HCT116 (cell line): ENCODE measurements around the gene CDC6. TPM values are rescaled to one million over a fixed set of nuclear protein-coding genes. Genes with fewer than 3 reads are reported as not detected.
A peak's percentile ranks its signal among the peaks of the same experiment; 100 is the strongest.

Experiments
- ATAC-seq: fragments of 200-7000 bp; cut with Tn5 transposase; 2 replicates; pipeline ENCODE4 v1.9.1; 2020; ENCODE audit warnings: mild to moderate bottlenecking, moderate library complexity
- BruUV-seq: library from RNA; stranded (reverse); fragments of 400-500 nt; replicated peaks from 2 replicates; lab custom pipeline; 2021; lab: Mats Ljungman, UMichigan
- CTCF ChIA-PET: fragments of 300-600 bp; sonication (Branson Sonifier 250); formaldehyde crosslinking; loops from one replicate; lab custom pipeline; 2021; ENCODE audit warnings: antibody characterized with exemption; lab: Charles Lee
- POLR2A ChIA-PET: fragments of 300-600, 350-600 bp; sonication (Branson Sonifier 250); formaldehyde crosslinking; loops from one replicate; lab custom pipeline; 2021; ENCODE audit warnings: antibody characterized with exemption; lab: Charles Lee
- RAD21 ChIA-PET, 2 experiments: fragments of 300-600 bp; sonication (Branson Sonifier 250); formaldehyde crosslinking; loops; one replicate each; lab custom pipeline; 2023; ENCODE audit warnings: low total read pairs in 2 of 2; ENCODE audit not compliant: uncharacterized antibody in 2 of 2, unreplicated experiment in 2 of 2, low non-redundant PET in 1 of 2; lab: Charles Lee
- DNase-seq: peaks from one replicate; pipeline ENCODE4 v3.0.0-alpha.2; 2010; ENCODE audit warnings: low read depth, low spot score
- H2AFZ ChIP-seq: fragments of 200-600 bp; shearing (Covaris generic), sonication (generic); 2 replicates; pipeline ENCODE4 v1.6.1; 2017; ENCODE audit warnings: low read depth, mixed run types, mixed read lengths, antibody characterized with exemption, low read length; ENCODE audit not compliant: poor library complexity, severe bottlenecking
- H3K27ac ChIP-seq: 2 replicates; pipeline ENCODE4 v1.5.1; 2012; ENCODE audit warnings: low read depth, low read length
- H3K27me3 ChIP-seq: fragments of 200-600 bp; sonication (generic); 2 replicates; pipeline ENCODE4 v1.6.1; 2016; ENCODE audit warnings: mixed run types, low read length, mixed read lengths; ENCODE audit not compliant: insufficient read depth
- H3K36me3 ChIP-seq, 2 experiments: fragments of 200-500 bp in 1 of 2; fragments of 200-600 bp in 1 of 2; sonication (Bioruptor generic) in 1 of 2; sonication (generic) in 1 of 2; 2 replicates each; pipeline versions ENCODE4 v1.5.1 to v1.6.1; 2014 to 2016; ENCODE audit warnings: low read length in 2 of 2, inconsistent platforms in 1 of 2, mixed read lengths in 1 of 2, mixed run types in 1 of 2; ENCODE audit not compliant: insufficient read depth in 2 of 2, control insufficient read depth in 1 of 2
- H3K4me1 ChIP-seq, 2 experiments: fragments of 200-600 bp in 1 of 2; sonication (generic) in 1 of 2; 2 replicates each; pipeline versions ENCODE4 v1.5.1 to v1.6.1; 2012 to 2017; ENCODE audit warnings: low read length in 2 of 2, inconsistent platforms in 1 of 2, mild to moderate bottlenecking in 1 of 2, mixed read lengths in 1 of 2, mixed run types in 1 of 2, moderate library complexity in 1 of 2; ENCODE audit not compliant: insufficient read depth in 2 of 2, control insufficient read depth in 1 of 2
- H3K4me2 ChIP-seq: fragments of 200-600 bp; sonication (generic); 2 replicates; pipeline ENCODE4 v1.6.1; 2017; ENCODE audit warnings: mixed run types, low read length, mixed read lengths
- H3K4me3 ChIP-seq, 2 experiments: fragments of 200-600 bp in 1 of 2; sonication (generic) in 1 of 2; replicated peaks in 1 of 2; 2 replicates each; pipeline ENCODE4 v1.5.1; 2011 to 2016; ENCODE audit warnings: low read length in 2 of 2, control low read depth in 1 of 2, low read depth in 1 of 2, mild to moderate bottlenecking in 1 of 2, mixed read lengths in 1 of 2, mixed run types in 1 of 2
- H3K79me2 ChIP-seq: fragments of 200-600 bp; sonication (generic); 2 replicates; pipeline ENCODE4 v1.6.1; 2017; ENCODE audit warnings: mild to moderate bottlenecking, mixed run types, low read length, moderate library complexity, mixed read lengths; ENCODE audit not compliant: insufficient read depth
- H3K9ac ChIP-seq: fragments of 200-600 bp; sonication (generic); 2 replicates; pipeline ENCODE4 v1.6.1; 2016; ENCODE audit warnings: low read length, mixed read lengths
- H3K9me2 ChIP-seq: fragments of 200-600 bp; sonication (generic), shearing (Covaris generic); 2 replicates; pipeline ENCODE4 v1.6.1; 2017; ENCODE audit warnings: mixed run types, mild to moderate bottlenecking, moderate library complexity; ENCODE audit not compliant: insufficient read depth
- H3K9me3 ChIP-seq, 2 experiments: fragments of 200-500 bp in 1 of 2; fragments of 200-600 bp in 1 of 2; sonication (Bioruptor generic) in 1 of 2; sonication (generic) in 1 of 2; 2 replicates each; pipeline ENCODE4 v1.6.1; 2014 to 2017; ENCODE audit warnings: low read length in 2 of 2, mixed read lengths in 2 of 2, inconsistent platforms in 1 of 2, low read depth in 1 of 2, mild to moderate bottlenecking in 1 of 2, mixed run types in 1 of 2, moderate library complexity in 1 of 2; ENCODE audit not compliant: control insufficient read depth in 1 of 2, insufficient read depth in 1 of 2
- H4K20me1 ChIP-seq: fragments of 200-600 bp; sonication (generic), shearing (Covaris generic); 2 replicates; pipeline ENCODE4 v1.6.1; 2017; ENCODE audit warnings: mixed run types, mild to moderate bottlenecking, moderate library complexity; ENCODE audit not compliant: insufficient read depth
- EGR1 ChIP-seq: IDR thresholded peaks from 2 replicates; pipeline ENCODE4 v1.6.1; 2012; ENCODE audit warnings: low read depth
- EZH2 ChIP-seq: fragments of 200-600 bp; sonication (generic); IDR thresholded peaks from 2 replicates; pipeline ENCODE4 v1.6.1; 2017; ENCODE audit warnings: antibody characterized with exemption, mixed run types
- FOSL1 ChIP-seq: IDR thresholded peaks from 2 replicates; pipeline ENCODE4 v1.6.1; 2012; ENCODE audit warnings: low read depth
- MAX ChIP-seq: IDR thresholded peaks from 2 replicates; pipeline ENCODE4 v1.6.1; 2012
- POLR2A ChIP-seq: IDR thresholded peaks from 2 replicates; pipeline ENCODE4 v1.7.0; 2011; ENCODE audit warnings: borderline replicate concordance; ENCODE audit not compliant: insufficient read depth, insufficient read length; ENCODE audit errors: extremely low read depth
- POLR2AphosphoS5 ChIP-seq: IDR thresholded peaks from 2 replicates; pipeline ENCODE4 v1.6.1; 2011; ENCODE audit warnings: mild to moderate bottlenecking, low read depth, low read length, moderate library complexity
- RAD21 ChIP-seq: IDR thresholded peaks from 2 replicates; pipeline ENCODE4 v1.6.1; 2012; ENCODE audit warnings: low read depth, mild to moderate bottlenecking
- SP1 ChIP-seq: IDR thresholded peaks from 2 replicates; pipeline ENCODE4 v1.6.1; 2012; ENCODE audit warnings: low read depth
- SRF ChIP-seq: IDR thresholded peaks from 2 replicates; pipeline ENCODE4 v1.6.1; 2012; ENCODE audit warnings: low read depth
- TCF7L2 ChIP-seq: IDR thresholded peaks from 2 replicates; pipeline ENCODE4 v1.7.0; 2011; ENCODE audit warnings: borderline replicate concordance, inconsistent platforms; ENCODE audit not compliant: insufficient read depth, insufficient read length; ENCODE audit errors: extremely low read depth
- YY1 ChIP-seq: IDR thresholded peaks from 2 replicates; pipeline ENCODE4 v1.6.1; 2011; ENCODE audit warnings: low read length, low read depth, moderate library complexity, mild to moderate bottlenecking; ENCODE audit not compliant: insufficient replicate concordance; ENCODE audit errors: extremely low read depth
- ZFX ChIP-seq: fragments of 450-650 bp; IDR thresholded peaks from 2 replicates; pipeline ENCODE4 v1.6.1; 2017
- intact Hi-C: fragments of 100-400 bp; cut with micrococcal nuclease; formaldehyde crosslinking; loops from 2 replicates; pipeline ENCODE4 v1.10.0; 2022
- total RNA-seq: library from RNA; stranded (reverse); gene quantifications from one replicate; pipeline ENCODE4 v1.2.1, GENCODE V29; 2021; ENCODE audit not compliant: unreplicated experiment

Gene CDC6
- total RNA-seq, 1 experiment from 2014 or later = 117 TPM

- intact Hi-C loops = loop anchor here (2.0 kb wide), 1 partner anchor 22 kb away; no protein-coding TSS in a partner anchor
Observed at GRCh38 chr17:40340880-40341807, 53.5 kb downstream of the CDC6 start.

More at GRCh38 chr17:40340880-40341807, 53.5 kb downstream of the CDC6 start:
- Histone ChIP-seq H4K20me1 (no peaks in the 10 kb centered on the region; the same call in 1 of the 2 replicates), H3K9me2 (no peaks in the 10 kb centered on the region), H3K4me3 (peak overlapping the region; percentile 60 to 68), H3K27ac (peak overlapping the region; percentile 72), H3K9ac (peak overlapping the region; percentile 73), H3K36me3 (peaks cover 0 to 4% of the 10 kb centered on the region in 2 experiments; a peak in 1 of 4 replicates), H3K4me1 (peaks cover 24 to 60% of the 10 kb centered on the region in 2 experiments), H3K9me3 (no peaks in the 10 kb centered on the region), H3K79me2 (peaks cover 85% of the 10 kb centered on the region), H2AFZ (no peak overlapping the region), H3K4me2 (peak overlapping the region; percentile 80), H3K27me3 (no peaks in the 10 kb centered on the region)
- no peak for TF ChIP-seq RAD21
- no peak for TF ChIP-seq EZH2
- peak; percentile 57 for TF ChIP-seq TCF7L2
- TF ChIP-seq POLR2AphosphoS5 = peak; percentile 57
- peak; percentile 16 for TF ChIP-seq YY1
- no peak for TF ChIP-seq POLR2A
- TF ChIP-seq SRF = no peak; the same call in 1 of the 2 replicates
- no peak for TF ChIP-seq ZFX
- no peak; the same call in 1 of the 2 replicates for TF ChIP-seq SP1
- peak; percentile 74 for TF ChIP-seq MAX
- no peak for TF ChIP-seq EGR1
- TF ChIP-seq FOSL1 = no peak
- ChIA-PET POLR2A (interaction anchor here (0.9 to 1.4 kb wide), 3 partner anchors 12 to 58 kb away, joined by 3 read pairs; no protein-coding TSS in a partner anchor), CTCF (interaction anchor here (0.8 to 1.2 kb wide), 2 partner anchors 10 to 274 kb away, joined by 3 read pairs; no protein-coding TSS in a partner anchor), RAD21 (interaction anchor here (0.5 to 1.0 kb wide), 2 partner anchors 17 to 24 kb away, joined by 3 read pairs; no protein-coding TSS in a partner anchor)
- no TSS peak for BruUV-seq
- ATAC-seq (peak; percentile 80), DNase-seq (peak; percentile 79)
